Measurements from ENCODE around the gene SSBP3. TPM values are rescaled to one million over a fixed set of nuclear protein-coding genes. Genes with fewer than 3 reads are reported as not detected.

Gene SSBP3
- total RNA-seq, 2 experiments from 2014 or later, result 16.5 to 44.9 TPM

DNA sequence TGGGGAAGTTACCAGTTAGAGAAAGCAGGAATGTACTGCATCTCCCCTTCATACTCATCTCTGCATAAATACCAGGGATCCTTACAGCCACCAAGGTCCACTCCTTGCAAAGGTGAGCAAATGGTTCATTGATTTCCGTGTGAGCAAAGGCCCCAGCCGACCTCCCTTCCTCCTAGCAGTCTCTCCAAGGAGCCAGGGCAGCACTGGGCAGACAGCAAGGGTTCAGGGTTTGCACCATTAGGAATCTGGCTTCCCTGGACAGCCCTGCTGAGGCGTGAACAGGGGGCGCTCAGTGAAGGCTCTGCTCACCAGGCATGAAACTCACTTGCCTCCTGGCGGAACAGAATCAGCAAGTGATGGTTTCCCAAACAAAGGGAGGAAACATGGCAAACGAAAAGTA, 140.5 kb downstream of the SSBP3 start:
- no peaks in the 10 kb centered on the region for H4K20me1 ChIP-seq (ENCODE audit: insufficient read depth, low read length)
- BruUV-seq (replicated peaks), result no TSS peak

GRCh38 chr1:54265126-54265525, 141.1 kb downstream of the SSBP3 start:
- Histone ChIP-seq H3K4me3 (ENCODE audit: low read depth, low read length, poor library complexity, severe bottlenecking) (no peak overlapping the region), H3K36me3 (ENCODE audit: insufficient read depth, low read length) (no peaks in the 10 kb centered on the region), H3K9me2 (ENCODE audit: insufficient read depth, low read length) (no peaks in the 10 kb centered on the region), H2AFZ (ENCODE audit: low read length) (no peak overlapping the region), H3K4me1 (ENCODE audit: insufficient read depth, low read length, poor library complexity, severe bottlenecking) (no peaks in the 10 kb centered on the region), H3K4me2 (ENCODE audit: low read length) (no peak overlapping the region), H3K9me3 (ENCODE audit: low read length) (no peaks in the 10 kb centered on the region), H4K20me1 (ENCODE audit: insufficient read depth, low read length) (no peaks in the 10 kb centered on the region), H3K27ac (ENCODE audit: low read depth, low read length, poor library complexity, severe bottlenecking) (no peak overlapping the region), H3K79me2 (ENCODE audit: insufficient read depth, low read depth, low read length) (no peaks in the 10 kb centered on the region)
- CTCF ChIA-PET (ENCODE audit: unreplicated experiment), result no interaction called here
- intact Hi-C loops (cut with micrococcal nuclease; ENCODE audit: unreplicated experiment), result no loop called here
- no peak for DNase-seq (ENCODE audit: low spot score)
- no peak for TF ChIP-seq EZH2phosphoT487 (IDR thresholded peaks at IDR 0.05; ENCODE audit: borderline replicate concordance, low read depth, low read length)
- no peak for TF ChIP-seq CTCF (conservative IDR thresholded peaks at IDR 0.05; ENCODE audit: low read length)
- POLR2A ChIA-PET, result interaction anchor here (0.5 kb wide), 1 partner anchor 157 kb away, joined by 3 read pairs; no protein-coding TSS in a partner anchor
- no TSS peak for BruUV-seq (replicated peaks)

More for the DNA sequence above, 140.5 kb downstream of the SSBP3 start:
- ChIA-PET CTCF (ENCODE audit: unreplicated experiment) (no interaction called here), POLR2A (interaction anchor here (0.5 kb wide), 1 partner anchor 157 kb away, joined by 3 read pairs; no protein-coding TSS in a partner anchor)
- H3K4me3 ChIP-seq (ENCODE audit: low read depth, low read length, poor library complexity, severe bottlenecking), result no peak overlapping the region
- no peaks in the 10 kb centered on the region for H3K79me2 ChIP-seq (ENCODE audit: insufficient read depth, low read depth, low read length)
- intact Hi-C loops (cut with micrococcal nuclease; ENCODE audit: unreplicated experiment), result no loop called here
- no peaks in the 10 kb centered on the region for H3K36me3 ChIP-seq (ENCODE audit: insufficient read depth, low read length)
- no peaks in the 10 kb centered on the region for H3K9me2 ChIP-seq (ENCODE audit: insufficient read depth, low read length)
- TF ChIP-seq CTCF (conservative IDR thresholded peaks at IDR 0.05; ENCODE audit: low read length) (no peak), EZH2phosphoT487 (IDR thresholded peaks at IDR 0.05; ENCODE audit: borderline replicate concordance, low read depth, low read length) (no peak)
- H3K4me2 ChIP-seq (ENCODE audit: low read length), result no peak overlapping the region
- H3K9me3 ChIP-seq (ENCODE audit: low read length), result no peaks in the 10 kb centered on the region
- H2AFZ ChIP-seq (ENCODE audit: low read length), result no peak overlapping the region
- DNase-seq (ENCODE audit: low spot score), result no peak
- no peak overlapping the region for H3K27ac ChIP-seq (ENCODE audit: low read depth, low read length, poor library complexity, severe bottlenecking)
- H3K4me1 ChIP-seq (ENCODE audit: insufficient read depth, low read length, poor library complexity, severe bottlenecking), result no peaks in the 10 kb centered on the region

DNA sequence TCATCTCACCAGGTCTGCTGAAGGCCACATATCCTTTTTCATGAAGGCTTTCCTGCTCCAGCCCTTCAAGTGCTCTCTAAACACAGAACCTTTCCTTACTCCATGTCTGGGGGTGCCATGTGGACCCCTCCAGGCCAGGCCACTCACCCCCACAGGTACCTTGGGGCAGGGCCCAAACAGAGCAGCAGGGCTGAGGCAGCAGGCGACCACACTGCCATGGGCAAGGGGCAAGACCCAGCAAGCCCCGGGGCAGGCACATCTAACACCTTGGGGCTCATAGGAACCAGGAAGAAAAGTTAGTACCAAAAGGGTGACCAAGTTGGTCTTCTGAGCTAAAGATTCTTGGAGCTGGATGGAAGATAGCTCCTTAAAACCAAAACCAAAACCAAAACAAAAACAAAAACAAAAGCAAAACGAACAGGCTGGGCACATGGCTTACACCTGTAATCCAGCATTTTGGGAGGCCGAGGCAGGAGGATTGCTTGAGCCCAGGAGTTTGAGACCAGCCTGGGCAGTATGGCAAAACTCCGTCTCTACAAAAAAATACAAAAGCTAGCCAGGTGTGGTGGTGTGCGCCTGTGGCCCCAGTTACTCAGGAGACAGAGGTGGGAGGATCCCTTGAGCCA, 142.5 kb downstream of the SSBP3 start:
- no peak for TF ChIP-seq EZH2phosphoT487 (IDR thresholded peaks at IDR 0.05; ENCODE audit: borderline replicate concordance, low read depth, low read length)
- TF ChIP-seq CTCF (conservative IDR thresholded peaks at IDR 0.05; ENCODE audit: low read length), result no peak

More for the DNA sequence above, 142.5 kb downstream of the SSBP3 start:
- H3K9me2 ChIP-seq (ENCODE audit: insufficient read depth, low read length), result no peaks in the 10 kb centered on the region
- intact Hi-C loops (cut with micrococcal nuclease; ENCODE audit: unreplicated experiment), result no loop called here
- no peaks in the 10 kb centered on the region for H3K4me1 ChIP-seq (ENCODE audit: insufficient read depth, low read length, poor library complexity, severe bottlenecking)
- no peaks in the 10 kb centered on the region for H4K20me1 ChIP-seq (ENCODE audit: insufficient read depth, low read length)
- ChIA-PET CTCF (ENCODE audit: unreplicated experiment) (no interaction called here), POLR2A (interaction anchor here (0.6 kb wide), 1 partner anchor 426 kb away, joined by 4 read pairs; no protein-coding TSS in a partner anchor)
- DNase-seq (ENCODE audit: low spot score), result no peak
- no TSS peak for BruUV-seq (replicated peaks)
- H3K27ac ChIP-seq (ENCODE audit: low read depth, low read length, poor library complexity, severe bottlenecking), result no peak overlapping the region
- H3K79me2 ChIP-seq (ENCODE audit: insufficient read depth, low read depth, low read length), result no peaks in the 10 kb centered on the region
- no peaks in the 10 kb centered on the region for H3K9me3 ChIP-seq (ENCODE audit: low read length)
- no peak overlapping the region for H3K4me3 ChIP-seq (ENCODE audit: low read depth, low read length, poor library complexity, severe bottlenecking)
- no peak overlapping the region for H3K4me2 ChIP-seq (ENCODE audit: low read length)
- H2AFZ ChIP-seq (ENCODE audit: low read length), result no peak overlapping the region
- H3K36me3 ChIP-seq (ENCODE audit: insufficient read depth, low read length), result no peaks in the 10 kb centered on the region
